H9 (cell line): Measurements from ENCODE around the gene TMPRSS15. TPM values are rescaled to one million over a fixed set of nuclear protein-coding genes. Genes with fewer than 3 reads are reported as not detected.

Experiments used
- DNase-seq: peaks from one replicate; pipeline ENCODE4 v3.0.0-alpha.2; 2017
- H2AFZ ChIP-seq: one replicate; pipeline ENCODE4 v1.6.1; 2013; ENCODE audit warnings: mild to moderate bottlenecking, low read length, control low read depth, moderate library complexity
- H2AK5ac ChIP-seq: 2 replicates; pipeline ENCODE4 v1.6.1; 2013; ENCODE audit warnings: low read length, control low read depth, mixed read lengths; ENCODE audit not compliant: insufficient read length
- H2BK120ac ChIP-seq: one replicate; pipeline ENCODE4 v1.6.1; 2013; ENCODE audit warnings: low read depth, mild to moderate bottlenecking, low read length, control low read depth, inconsistent platforms; ENCODE audit not compliant: poor library complexity, severe bottlenecking
- H2BK12ac ChIP-seq: 2 replicates; pipeline ENCODE4 v1.6.1; 2013; ENCODE audit warnings: low read length, control low read depth, mixed read lengths, low read depth; ENCODE audit not compliant: insufficient read length
- H2BK15ac ChIP-seq: 2 replicates; pipeline ENCODE4 v1.6.1; 2013; ENCODE audit warnings: low read depth, low read length, control low read depth
- H2BK20ac ChIP-seq: one replicate; pipeline ENCODE4 v1.6.1; 2013; ENCODE audit warnings: low read depth, mild to moderate bottlenecking, low read length, control low read depth, inconsistent platforms; ENCODE audit not compliant: poor library complexity, severe bottlenecking
- H2BK5ac ChIP-seq: 2 replicates; pipeline ENCODE4 v1.6.1; 2013; ENCODE audit warnings: low read length, control low read depth, mixed read lengths; ENCODE audit not compliant: insufficient read length
- H3K14ac ChIP-seq: 2 replicates; pipeline ENCODE4 v1.6.1; 2013; ENCODE audit warnings: low read length, control low read depth; ENCODE audit not compliant: insufficient read depth
- H3K18ac ChIP-seq: 2 replicates; pipeline ENCODE4 v1.6.1; 2013; ENCODE audit warnings: low read depth, mild to moderate bottlenecking, mixed read lengths, low read length, control low read depth; ENCODE audit not compliant: insufficient read length
- H3K23ac ChIP-seq: 2 replicates; pipeline ENCODE4 v1.6.1; 2013; ENCODE audit warnings: low read length, control low read depth, mixed read lengths, low read depth; ENCODE audit not compliant: insufficient read length
- H3K23me2 ChIP-seq: 2 replicates; pipeline ENCODE4 v1.6.1; 2013; ENCODE audit warnings: low read depth, mild to moderate bottlenecking, mixed read lengths, low read length, control low read depth; ENCODE audit not compliant: insufficient read length, poor library complexity, severe bottlenecking
- H3K27ac ChIP-seq: 2 replicates; pipeline ENCODE4 v1.5.1; 2013; ENCODE audit warnings: low read length, control low read depth, mixed read lengths, low read depth; ENCODE audit not compliant: insufficient read length
- H3K27me3 ChIP-seq: 2 replicates; pipeline ENCODE4 v1.6.1; 2013; ENCODE audit warnings: low read length, control low read depth, inconsistent platforms; ENCODE audit not compliant: insufficient read depth
- H3K4ac ChIP-seq: 2 replicates; pipeline ENCODE4 v1.6.1; 2013; ENCODE audit warnings: low read depth, mild to moderate bottlenecking, control low read depth, inconsistent platforms, low read length, moderate library complexity
- H3K4me1 ChIP-seq: 2 replicates; pipeline ENCODE4 v1.6.1; 2013; ENCODE audit warnings: low read length, control low read depth, inconsistent platforms; ENCODE audit not compliant: insufficient read depth
- H3K4me2 ChIP-seq: 2 replicates; pipeline ENCODE4 v1.6.1; 2013; ENCODE audit warnings: low read length, control low read depth, mixed read lengths; ENCODE audit not compliant: insufficient read length, insufficient read depth
- H3K56ac ChIP-seq: 2 replicates; pipeline ENCODE4 v1.6.1; 2013; ENCODE audit warnings: low read depth, mild to moderate bottlenecking, mixed read lengths, low read length, control low read depth; ENCODE audit not compliant: insufficient read length
- H3K79me1 ChIP-seq: 2 replicates; pipeline ENCODE4 v1.6.1; 2013; ENCODE audit warnings: low read depth, mild to moderate bottlenecking, moderate library complexity, low read length, control low read depth, inconsistent platforms; ENCODE audit not compliant: insufficient read depth, poor library complexity, severe bottlenecking
- H3K79me2 ChIP-seq: 2 replicates; pipeline ENCODE4 v1.6.1; 2013; ENCODE audit warnings: low read length, control low read depth, inconsistent platforms; ENCODE audit not compliant: insufficient read depth
- H3K9ac ChIP-seq: 2 replicates; pipeline ENCODE4 v1.6.1; 2013; ENCODE audit warnings: low read length, control low read depth, mixed read lengths; ENCODE audit not compliant: insufficient read length; ENCODE audit errors: extremely low read depth
- H3K9me3 ChIP-seq: one replicate; pipeline ENCODE4 v1.6.1; 2013; ENCODE audit warnings: low read depth, low read length, inconsistent platforms; ENCODE audit not compliant: control insufficient read depth
- H3T11ph ChIP-seq: one replicate; pipeline ENCODE4 v1.6.1; 2013; ENCODE audit warnings: mild to moderate bottlenecking, low read length, control low read depth, inconsistent platforms
- H4K20me1 ChIP-seq: one replicate; pipeline ENCODE4 v1.6.1; 2013; ENCODE audit not compliant: control insufficient read depth, insufficient read length, insufficient read depth
- H4K5ac ChIP-seq: 2 replicates; pipeline ENCODE4 v1.6.1; 2013; ENCODE audit warnings: low read depth, mild to moderate bottlenecking, mixed read lengths, low read length, control low read depth; ENCODE audit not compliant: insufficient read length
- H4K8ac ChIP-seq: replicated peaks from 2 replicates; pipeline ENCODE4 v1.6.1; 2013; ENCODE audit warnings: low read length, control low read depth, mixed read lengths, low read depth; ENCODE audit not compliant: insufficient read length
- H4K91ac ChIP-seq: 2 replicates; pipeline ENCODE4 v1.6.1; 2013; ENCODE audit warnings: low read depth, mild to moderate bottlenecking, moderate library complexity, mixed read lengths, low read length, control low read depth; ENCODE audit not compliant: insufficient read length
- H3K27ac Mint-ChIP-seq, 3 experiments: 2 replicates in 2 of 3; 3 replicates in 1 of 3; pipeline ENCODE4 v1.8.0; 2020 to 2021; ENCODE audit warnings: mixed read lengths in 3 of 3, mild to moderate bottlenecking in 1 of 3, moderate library complexity in 1 of 3
- H3K27me3 Mint-ChIP-seq: 2 replicates; pipeline ENCODE4 v1.8.0; 2021; ENCODE audit warnings: low read depth, mild to moderate bottlenecking, moderate library complexity, mixed read lengths
- H3K36me3 Mint-ChIP-seq, 3 experiments: 2 replicates in 2 of 3; 3 replicates in 1 of 3; pipeline ENCODE4 v1.8.0; 2020 to 2021; ENCODE audit warnings: low read depth in 3 of 3, mixed read lengths in 3 of 3; ENCODE audit not compliant: insufficient read depth in 1 of 3
- H3K4me1 Mint-ChIP-seq, 2 experiments: 2 replicates each; pipeline ENCODE4 v1.8.0; 2020; ENCODE audit warnings: mixed read lengths in 2 of 2
- H3K4me3 Mint-ChIP-seq, 2 experiments: 2 replicates in 1 of 2; 3 replicates in 1 of 2; pipeline ENCODE4 v1.8.0; 2020 to 2021; ENCODE audit warnings: mild to moderate bottlenecking in 2 of 2, mixed read lengths in 2 of 2, moderate library complexity in 1 of 2
- H3K9me3 Mint-ChIP-seq, 2 experiments: 2 replicates in 1 of 2; 3 replicates in 1 of 2; pipeline ENCODE4 v1.8.0; 2020; ENCODE audit warnings: mild to moderate bottlenecking in 2 of 2, mixed read lengths in 2 of 2, moderate library complexity in 1 of 2
- CTCF ChIP-seq: fragments of 200-600 bp; sonication (generic); conservative IDR thresholded peaks from 3 replicates; pipeline ENCODE4 v1.8.0; 2021; ENCODE audit warnings: antibody characterized with exemption, mild to moderate bottlenecking
- WGBS: extraction: QIAGEN DNeasy Blood & Tissue Kit; methylation state at CpG from one replicate; pipeline ENCODE4 v1.1.7; 2013; ENCODE audit warnings: missing lambda C conversion rate, low lambda C conversion rate, mixed read lengths; ENCODE audit not compliant: insufficient read length; ENCODE audit errors: extremely low coverage; 5-methylcytosine and 5-hydroxymethylcytosine counted together
- total RNA-seq: library from RNA; stranded (reverse); gene quantifications from 2 replicates; pipeline ENCODE4 v1.2.1, GENCODE V29; 2021

Gene TMPRSS15
- total RNA-seq, 1 experiment from 2014 or later: not detected

- Mint-ChIP-seq H3K9me3 (peaks cover 19 to 23% of the 10 kb centered on the region in 2 experiments), H3K36me3 (peaks cover 14 to 37% (median 18%) of the 10 kb centered on the region in 3 experiments), H3K27ac (peak overlapping the region in 1 of 3 experiments; percentile 73; a peak in 3 of 7 replicates), H3K4me3 (no peak overlapping the region), H3K27me3 (no peaks in the 10 kb centered on the region), H3K4me1 (peaks cover 5 to 6% of the 10 kb centered on the region in 2 experiments)
- H3K4ac ChIP-seq: no peak overlapping the region
- H3K56ac ChIP-seq: no peak overlapping the region
- peaks cover 4% of the 10 kb centered on the region for H3K9me3 ChIP-seq
- no peak overlapping the region for H3K18ac ChIP-seq
- no peak overlapping the region for H3K9ac ChIP-seq
- WGBS: no CpG with 5 or more reads among the region's 1 CpG
- H3K23me2 ChIP-seq: no peaks in the 10 kb centered on the region
- no peaks in the 10 kb centered on the region for H4K20me1 ChIP-seq
- TF ChIP-seq CTCF: no peak
- no peak overlapping the region for H3K23ac ChIP-seq
- no peak overlapping the region for H4K91ac ChIP-seq
- no peak overlapping the region for H2AFZ ChIP-seq
- H4K5ac ChIP-seq: no peak overlapping the region
- no peak for DNase-seq
- no peak overlapping the region for H3K14ac ChIP-seq
- H3K27ac ChIP-seq: no peak overlapping the region
- no peak overlapping the region for H3T11ph ChIP-seq
- no peaks in the 10 kb centered on the region for H3K27me3 ChIP-seq
- no peak overlapping the region for H2AK5ac ChIP-seq
- H3K79me2 ChIP-seq: no peaks in the 10 kb centered on the region
- no peaks in the 10 kb centered on the region; the same call in 1 of the 2 replicates for H3K4me1 ChIP-seq
- H2BK20ac ChIP-seq: no peak overlapping the region
- H3K4me2 ChIP-seq: no peak overlapping the region
- no peak overlapping the region for H4K8ac ChIP-seq
- H3K79me1 ChIP-seq: no peaks in the 10 kb centered on the region
- H2BK5ac ChIP-seq: no peak overlapping the region
- no peak overlapping the region for H2BK120ac ChIP-seq
- H2BK12ac ChIP-seq: no peak overlapping the region
- no peak overlapping the region for H2BK15ac ChIP-seq
Measured at GRCh38 chr21:18222346-18222745, 181.2 kb downstream of the TMPRSS15 start.
